NCI-H345 treated with DMSO at 0.1 percent for 48 hours (cell line): ENCODE results near the gene UXT.
"Not testable (repeated sequence)": the region's sequence is repeated elsewhere in the genome, so short reads cannot be mapped to it uniquely, and the experiment has no call there.

Source experiments
- DNase-seq: peaks from one replicate; lab custom pipeline; 2025; ENCODE audit not compliant: unreplicated experiment; lab: John Stamatoyannopoulos, UW

UXT gene

GRCh38 chrX:47618923-47619485 lies 40.0 kb downstream of the UXT start:
- no peak for DNase-seq

GRCh38 chrX:47614618-47615017 lies 44.4 kb downstream of the UXT start:
- no peak for DNase-seq

GRCh38 chrX:47613082-47613481 lies 45.9 kb downstream of the UXT start:
- no peak for DNase-seq

- no peak for DNase-seq
Measured at GRCh38 chrX:47612418-47612817, 46.6 kb downstream of the UXT start.

- DNase-seq = no peak
Measured at GRCh38 chrX:47611926-47612325, 47.1 kb downstream of the UXT start.

- no peak for DNase-seq
Measured at GRCh38 chrX:47611489-47611888, 47.5 kb downstream of the UXT start.

- no peak for DNase-seq
Measured at GRCh38 chrX:47610511-47610910, 48.5 kb downstream of the UXT start.

- DNase-seq = no peak
Measured at GRCh38 chrX:47608130-47608810, 50.7 kb downstream of the UXT start.

GRCh38 chrX:47607091-47607490 lies 51.9 kb downstream of the UXT start:
- DNase-seq = no peak

GRCh38 chrX:47605024-47605423 lies 54.0 kb downstream of the UXT start:
- no peak for DNase-seq

- not testable (repeated sequence) for DNase-seq
Measured at GRCh38 chrX:47603125-47603524, 55.9 kb downstream of the UXT start.
